Motor neuron (in vitro differentiated cells): ENCODE measurements around the gene TNS1. TPM values are rescaled to one million over a fixed set of nuclear protein-coding genes. Genes with fewer than 3 reads are reported as not detected.

ENCODE experiments used
- ATAC-seq, 8 experiments: fragments of 200-7000 bp; cut with Tn5 transposase; replicated peaks in 6 of 8; 2 replicates each; pipeline ENCODE4 v1.8.0; 2021; ENCODE audit warnings: mild to moderate bottlenecking in 8 of 8, moderate library complexity in 8 of 8
- H3K27ac ChIP-seq, 2 donors: fragments of 250-450 bp; sonication (Bioruptor Pico); 2 replicates each; pipeline ENCODE4 v1.9.0; 2021; ENCODE audit warnings: antibody characterized with exemption in 2 of 2, mild to moderate bottlenecking in 2 of 2, moderate library complexity in 1 of 2
- H3K4me1 ChIP-seq, 2 donors: fragments of 250-450 bp; sonication (Bioruptor Pico); replicated peaks in 1 of 2; 2 replicates each; pipeline ENCODE4 v1.6.1; 2021; ENCODE audit warnings: antibody characterized with exemption in 2 of 2, mild to moderate bottlenecking in 2 of 2, moderate library complexity in 1 of 2
- H3K4me3 ChIP-seq, 5 donors: fragments of 250-450 bp; sonication (Bioruptor Pico); 2 replicates each; pipeline ENCODE4 v1.9.0; 2021; ENCODE audit warnings: antibody characterized with exemption in 5 of 5, mild to moderate bottlenecking in 5 of 5, moderate library complexity in 4 of 5
- WGBS, 10 experiments: fragments of 450-650 bp; shearing (Covaris generic); methylation state at CpG; one replicate each; pipeline ENCODE4 v1.0.0; 2022; 5-methylcytosine and 5-hydroxymethylcytosine counted together
- in situ Hi-C, 9 experiments: fragments of 400-800 bp; cut with MboI; loops; one replicate each; pipeline ENCODE4 v1.15.0; 2021; ENCODE audit warnings: low sequenced_read_pairs in 9 of 9, low pct_unique_long_range_greater_than_20kb in 2 of 9; ENCODE audit not compliant: unreplicated experiment in 9 of 9
- total RNA-seq, 8 experiments: library from RNA; unstranded; fragments of 300-600 nt; gene quantifications; 2 replicates each; pipeline versions ENCODE4 v1.2.3 to v1.2.4, GENCODE V29; 2022

TNS1 gene
- total RNA-seq, 8 experiments from 2014 or later, result 2.3 to 41.7 (median 11.4) TPM

- peaks cover 15 to 27% of the 10 kb centered on the region in 2 donors for H3K4me1 ChIP-seq
- in situ Hi-C loops, result no loop called here
- no peak overlapping the region for H3K4me3 ChIP-seq
- WGBS, 10 experiments, result 0 to 100% (median 71%) methylated on average over 1 of the region's 1 CpG; no CpG with 5 or more reads in 2 of the 10 experiments
- H3K27ac ChIP-seq, result no peak overlapping the region
- ATAC-seq, result no peak
These were observed 34.8 kb downstream of the TNS1 start for GRCh38 chr2:217968023-217968422.

GRCh38 chr2:217966423-217967070 lies 36.2 kb downstream of the TNS1 start:
- in situ Hi-C loops, result no loop called here
- H3K4me3 ChIP-seq, result no peak overlapping the region
- H3K27ac ChIP-seq, result no peak overlapping the region
- H3K4me1 ChIP-seq, result peaks cover 15 to 17% of the 10 kb centered on the region in 2 donors
- peak in 5 of 8 experiments; percentile 10 to 39 (median 26) for ATAC-seq
- 50 to 100% (median 78%) methylated on average over 1 to 5 of the region's 10 CpGs; no CpG with 5 or more reads in 2 of the 10 experiments for WGBS, 10 experiments

GRCh38 chr2:217964275-217965161 lies 38.3 kb downstream of the TNS1 start:
- Histone ChIP-seq H3K27ac (no peak overlapping the region), H3K4me3 (no peak overlapping the region), H3K4me1 (peaks cover 19 to 23% of the 10 kb centered on the region in 2 donors)
- in situ Hi-C loops, result no loop called here
- peak in 6 of 8 experiments; percentile 11 to 36 (median 24) for ATAC-seq
- WGBS, 10 experiments, result 63 to 100% (median 86%) methylated on average over 1 to 13 of the region's 21 CpGs; no CpG with 5 or more reads in 1 of the 10 experiments

GRCh38 chr2:217960351-217960750 lies 42.4 kb downstream of the TNS1 start:
- Histone ChIP-seq H3K4me1 (peaks cover 15 to 23% of the 10 kb centered on the region in 2 donors), H3K4me3 (no peak overlapping the region), H3K27ac (no peak overlapping the region)
- no CpG with 5 or more reads among the region's 4 CpGs for WGBS, 10 experiments
- in situ Hi-C loops, result no loop called here
- no peak for ATAC-seq

GRCh38 chr2:217959723-217960122 lies 43.1 kb downstream of the TNS1 start:
- in situ Hi-C loops, result no loop called here
- WGBS, 10 experiments, result 40 to 100% methylated on average over 1 of the region's 8 CpGs; no CpG with 5 or more reads in 8 of the 10 experiments
- Histone ChIP-seq H3K4me3 (no peak overlapping the region), H3K4me1 (peaks cover 12 to 22% of the 10 kb centered on the region in 2 donors), H3K27ac (no peak overlapping the region)
- ATAC-seq, result peak in 5 of 8 experiments; percentile 41 to 86 (median 45)

GRCh38 chr2:217958884-217959225 lies 43.9 kb downstream of the TNS1 start:
- no peak overlapping the region for H3K27ac ChIP-seq
- ATAC-seq, result no peak
- in situ Hi-C loops, result no loop called here
- 100% methylated on average over 1 to 2 of the region's 3 CpGs; no CpG with 5 or more reads in 7 of the 10 experiments for WGBS, 10 experiments
- H3K4me3 ChIP-seq, result no peak overlapping the region
- peaks cover 8 to 17% of the 10 kb centered on the region in 2 donors for H3K4me1 ChIP-seq

- 73 to 100% (median 83%) methylated on average over 2 to 14 of the region's 16 CpGs; no CpG with 5 or more reads in 2 of the 10 experiments for WGBS, 10 experiments
- in situ Hi-C loops, result no loop called here
These were observed 44.5 kb downstream of the TNS1 start for GRCh38 chr2:217958206-217958883.

GRCh38 chr2:217956586-217957457 lies 46.0 kb downstream of the TNS1 start:
- ATAC-seq, result peak in 6 of 8 experiments; percentile 8 to 73 (median 52)
- Histone ChIP-seq H3K4me3 (no peak overlapping the region), H3K27ac (no peak overlapping the region), H3K4me1 (peaks cover 8 to 17% of the 10 kb centered on the region in 2 donors)
- 33 to 100% methylated on average over 1 of the region's 16 CpGs; no CpG with 5 or more reads in 8 of the 10 experiments for WGBS, 10 experiments
- in situ Hi-C loops, result no loop called here

More at GRCh38 chr2:217958206-217958883, 44.5 kb downstream of the TNS1 start:
- no peak for ATAC-seq
- H3K27ac ChIP-seq, result no peak overlapping the region
- H3K4me3 ChIP-seq, result no peak overlapping the region
- peaks cover 8 to 17% of the 10 kb centered on the region in 2 donors for H3K4me1 ChIP-seq

GRCh38 chr2:217955881-217956493 lies 46.8 kb downstream of the TNS1 start:
- WGBS, 10 experiments, result 53 to 100% (median 67%) methylated on average over 1 to 6 of the region's 7 CpGs
- Histone ChIP-seq H3K4me3 (no peak overlapping the region), H3K4me1 (peaks cover 8 to 17% of the 10 kb centered on the region in 2 donors), H3K27ac (no peak overlapping the region)
- no peak for ATAC-seq
- in situ Hi-C loops, result no loop called here

GRCh38 chr2:217954971-217955740 lies 47.6 kb downstream of the TNS1 start:
- ATAC-seq, result no peak
- H3K27ac ChIP-seq, result no peak overlapping the region
- peaks cover 7 to 17% of the 10 kb centered on the region in 2 donors for H3K4me1 ChIP-seq
- 86 to 100% methylated on average over 1 to 2 of the region's 15 CpGs; no CpG with 5 or more reads in 8 of the 10 experiments for WGBS, 10 experiments
- in situ Hi-C loops, result no loop called here
- H3K4me3 ChIP-seq, result no peak overlapping the region

- in situ Hi-C loops, result no loop called here
- Histone ChIP-seq H3K4me1 (peaks cover 7 to 12% of the 10 kb centered on the region in 2 donors), H3K4me3 (no peak overlapping the region), H3K27ac (no peak overlapping the region)
- 40 to 100% (median 93%) methylated on average over 1 to 2 of the region's 3 CpGs; no CpG with 5 or more reads in 7 of the 10 experiments for WGBS, 10 experiments
- peak in 1 of 8 experiments; percentile 22 for ATAC-seq
These were observed 48.3 kb downstream of the TNS1 start for GRCh38 chr2:217954469-217954868.
